Colon (tissue), 2 donors: ENCODE data around the gene ULK2.

Source experiments
- FAIRE-seq: peaks from 2 replicates; lab custom pipeline; 2012; peaks lifted over from hg19 to GRCh38; lab: Jason Lieb, UNC
- donor health status: control.
- donor health status: control.

The ULK2 gene

DNA sequence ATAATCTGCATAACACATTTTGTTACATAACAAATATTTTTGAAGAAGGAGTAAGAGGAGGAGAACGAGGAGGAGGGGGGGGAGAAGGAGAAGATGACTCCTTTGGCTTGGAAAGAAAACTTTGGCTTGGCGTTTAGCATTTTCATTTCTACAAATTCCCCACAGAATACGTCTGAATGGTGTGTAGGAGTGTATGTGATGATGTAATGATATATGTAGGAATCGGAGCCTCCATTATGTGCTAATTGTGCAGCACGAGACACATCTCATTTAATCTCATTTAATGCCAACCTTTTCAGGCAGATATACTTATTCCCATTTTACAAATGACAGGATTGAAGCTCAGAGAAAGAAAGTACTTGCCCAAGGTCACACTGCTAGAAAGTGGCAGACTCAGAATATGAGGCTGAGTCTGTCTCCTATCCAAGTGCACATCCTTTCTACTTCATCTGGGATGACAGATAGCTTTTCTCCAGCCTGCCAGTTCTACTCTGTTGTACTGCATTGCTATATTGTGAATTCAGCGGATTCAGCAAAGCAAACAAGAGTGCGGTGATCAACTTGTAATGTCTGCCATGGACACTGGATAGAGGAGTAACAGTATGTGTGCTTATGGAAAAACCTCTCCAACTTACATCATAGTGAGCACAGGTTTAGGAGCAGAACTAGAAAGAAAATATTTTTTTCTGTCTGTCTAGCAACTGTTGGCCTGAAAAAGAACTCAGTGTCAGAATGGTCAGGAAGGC is 140.9 kb downstream of the ULK2 start:
- no peak for FAIRE-seq

DNA sequence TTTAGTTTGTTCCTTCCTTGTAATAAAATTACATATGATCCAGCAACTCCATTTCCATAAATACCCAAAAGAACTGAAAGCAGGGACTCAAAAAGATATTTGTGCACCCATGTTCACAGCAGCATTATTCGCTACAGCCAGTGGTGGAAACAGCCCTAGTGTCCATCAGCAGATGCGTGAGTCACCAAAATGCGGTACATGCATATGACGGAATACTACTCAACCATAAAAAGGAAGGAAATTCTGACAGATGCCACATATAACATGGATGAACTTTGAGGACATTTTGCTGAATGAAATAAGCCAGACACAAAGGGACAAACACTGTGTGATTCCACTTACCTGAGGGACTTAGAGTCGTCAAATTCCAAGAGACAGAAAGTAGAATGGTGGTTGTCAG is 142.2 kb downstream of the ULK2 start:
- no peak for FAIRE-seq

DNA sequence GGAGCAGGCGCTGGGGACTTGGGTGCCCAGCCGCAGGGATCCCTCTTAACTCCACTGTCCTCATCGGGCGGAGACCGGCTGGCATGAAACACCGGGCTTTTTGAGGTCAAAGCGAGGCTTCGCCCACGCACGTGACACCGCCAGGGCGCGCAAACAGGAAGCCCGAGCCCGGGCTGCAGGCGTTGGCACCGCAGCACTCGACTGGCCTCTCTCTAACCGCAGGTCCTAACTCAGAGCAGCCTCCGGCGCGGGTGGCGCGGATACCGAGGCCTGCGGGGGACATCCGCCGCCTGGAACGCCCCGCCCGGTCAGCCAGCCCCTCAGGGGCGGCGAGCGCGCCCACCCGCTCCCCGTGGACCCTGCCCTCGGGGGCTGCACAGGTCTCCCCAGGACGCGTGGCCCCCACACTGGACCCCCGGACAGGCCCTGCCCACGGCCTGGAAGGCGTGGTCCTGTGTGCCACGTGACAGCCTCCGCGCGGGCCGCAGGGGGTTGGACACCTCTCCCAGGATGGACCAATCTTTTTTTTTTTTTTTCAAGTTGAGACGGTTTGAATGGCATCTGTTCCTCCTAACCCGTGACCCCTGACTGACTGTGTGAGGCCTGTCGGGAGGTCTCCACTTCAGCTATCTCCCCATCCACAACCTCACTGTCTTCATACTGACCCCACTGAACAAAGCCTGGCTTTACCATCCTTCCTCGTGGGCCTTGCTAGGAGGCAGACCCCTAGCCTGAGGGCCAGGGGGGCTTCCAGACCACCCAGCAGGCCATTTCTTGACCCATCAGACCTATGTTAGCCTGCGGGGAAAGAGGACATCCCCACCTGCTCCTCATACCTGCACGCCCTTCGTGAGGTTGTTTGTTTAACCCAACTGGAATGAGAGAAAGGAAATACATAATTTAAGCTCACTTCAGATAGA is 143.0 kb downstream of the ULK2 start:
- FAIRE-seq = no peak

DNA sequence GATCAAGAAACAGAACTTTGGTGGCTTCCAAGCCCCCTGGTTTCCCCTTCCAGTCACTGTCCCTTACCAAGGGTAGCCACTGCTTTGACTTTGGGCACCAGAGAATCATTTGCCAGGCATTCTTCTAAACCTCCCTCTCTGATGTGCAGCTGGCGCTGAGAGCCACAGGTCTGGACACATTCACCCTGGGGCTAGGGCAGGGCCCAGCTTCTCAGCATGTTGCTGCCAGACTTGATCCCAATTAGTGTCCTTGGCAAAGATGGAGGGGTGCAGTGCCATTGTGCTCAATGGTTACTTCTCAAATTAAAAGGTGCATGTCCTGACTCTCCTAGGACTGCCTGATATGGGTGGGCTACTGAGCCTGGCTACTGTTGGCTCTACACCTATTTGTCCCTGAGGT is 143.8 kb downstream of the ULK2 start:
- no peak for FAIRE-seq
